ENCODE measurements around the gene MFSD6.

DNA sequence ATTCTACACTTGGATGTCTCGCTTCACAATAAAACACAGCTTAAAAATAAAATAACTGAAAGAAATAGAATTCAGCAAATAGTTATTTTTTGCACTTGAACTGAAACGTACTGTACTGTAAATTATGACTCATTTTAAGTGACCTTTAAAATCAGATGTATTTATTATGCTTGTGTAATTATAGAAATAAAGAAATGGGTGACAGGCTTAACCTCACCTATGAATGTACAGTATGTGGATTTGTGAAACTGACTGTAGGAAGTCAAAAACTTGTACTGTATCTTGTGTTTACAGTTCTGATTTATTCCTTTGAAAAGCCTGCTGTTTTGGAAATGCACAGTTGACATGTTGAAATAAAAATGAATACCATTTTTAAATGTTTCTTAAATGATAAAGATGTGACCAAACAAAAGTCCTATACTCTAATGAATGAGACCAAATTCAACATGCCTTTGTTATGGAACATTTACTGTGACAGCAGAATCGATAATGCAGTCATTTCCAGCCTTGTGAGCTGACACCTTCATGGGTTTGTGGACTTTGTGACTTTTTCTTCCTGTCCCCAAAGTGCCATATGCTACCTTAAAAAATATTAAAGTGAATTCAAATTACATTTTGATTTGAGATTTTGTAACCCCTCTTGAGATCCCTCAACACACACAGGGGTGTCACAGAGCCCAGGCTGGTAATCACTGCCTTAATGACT, 93.7 kb downstream of the MFSD6 start:
- TF ChIP-seq, protein P1, sequence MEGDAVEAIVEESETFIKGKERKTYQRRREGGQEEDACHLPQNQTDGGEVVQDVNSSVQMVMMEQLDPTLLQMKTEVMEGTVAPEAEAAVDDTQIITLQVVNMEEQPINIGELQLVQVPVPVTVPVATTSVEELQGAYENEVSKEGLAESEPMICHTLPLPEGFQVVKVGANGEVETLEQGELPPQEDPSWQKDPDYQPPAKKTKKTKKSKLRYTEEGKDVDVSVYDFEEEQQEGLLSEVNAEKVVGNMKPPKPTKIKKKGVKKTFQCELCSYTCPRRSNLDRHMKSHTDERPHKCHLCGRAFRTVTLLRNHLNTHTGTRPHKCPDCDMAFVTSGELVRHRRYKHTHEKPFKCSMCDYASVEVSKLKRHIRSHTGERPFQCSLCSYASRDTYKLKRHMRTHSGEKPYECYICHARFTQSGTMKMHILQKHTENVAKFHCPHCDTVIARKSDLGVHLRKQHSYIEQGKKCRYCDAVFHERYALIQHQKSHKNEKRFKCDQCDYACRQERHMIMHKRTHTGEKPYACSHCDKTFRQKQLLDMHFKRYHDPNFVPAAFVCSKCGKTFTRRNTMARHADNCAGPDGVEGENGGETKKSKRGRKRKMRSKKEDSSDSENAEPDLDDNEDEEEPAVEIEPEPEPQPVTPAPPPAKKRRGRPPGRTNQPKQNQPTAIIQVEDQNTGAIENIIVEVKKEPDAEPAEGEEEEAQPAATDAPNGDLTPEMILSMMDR (IDR thresholded peaks at IDR 0.05), result no peak
- TF ChIP-seq POLR2A (IDR thresholded peaks at IDR 0.05), result no peak
